HG03108 (cell line): ENCODE measurements around the gene ATAD3B.
"Not testable (repeated sequence)": the region's sequence is repeated elsewhere in the genome, so short reads cannot be mapped to it uniquely, and the experiment has no call there.

Experiments used
- ATAC-seq: cut with Tn5 transposase; IDR thresholded peaks from one replicate; pipeline ENCODE4 v1.9.1; 2021; ENCODE audit warnings: moderate library complexity; ENCODE audit not compliant: unreplicated experiment

The ATAD3B gene

GRCh38 chr1:1471389-1472052 lies at the start of gene ATAD3B:
Gene ATAD3B, plus strand, starts transcription at chr1:1471765. Its CDS starts 120 bp downstream, at chr1:1471885.
- ATAC-seq: peak; percentile 85

- no peak for ATAC-seq
Measured at GRCh38 chr1:1421907-1422464, 49.6 kb upstream of the ATAD3B start.

- ATAC-seq: no peak
Measured at GRCh38 chr1:1422465-1423244, 48.9 kb upstream of the ATAD3B start.

- ATAC-seq: no peak
Measured at GRCh38 chr1:1423245-1423597, 48.3 kb upstream of the ATAD3B start.

GRCh38 chr1:1424707-1425106 lies 46.9 kb upstream of the ATAD3B start:
- no peak for ATAC-seq

GRCh38 chr1:1425426-1425752 lies 46.2 kb upstream of the ATAD3B start:
- ATAC-seq: no peak

- ATAC-seq: no peak
Measured at GRCh38 chr1:1425753-1426495, 45.6 kb upstream of the ATAD3B start.

GRCh38 chr1:1426496-1427105 lies 45.0 kb upstream of the ATAD3B start:
- ATAC-seq: no peak

- ATAC-seq: no peak
Measured at GRCh38 chr1:1427106-1427819, 44.3 kb upstream of the ATAD3B start.

GRCh38 chr1:1427820-1428148 lies 43.8 kb upstream of the ATAD3B start:
- ATAC-seq: no peak

GRCh38 chr1:1428174-1428573 lies 43.4 kb upstream of the ATAD3B start:
- no peak for ATAC-seq

- not testable (repeated sequence) for ATAC-seq
Measured at GRCh38 chr1:1428967-1429366, 42.6 kb upstream of the ATAD3B start.

- ATAC-seq: no peak
Measured at GRCh38 chr1:1429671-1430073, 41.9 kb upstream of the ATAD3B start.

GRCh38 chr1:1430114-1430982 lies 41.2 kb upstream of the ATAD3B start:
- no peak for ATAC-seq

GRCh38 chr1:1430992-1431844 lies 40.3 kb upstream of the ATAD3B start:
- no peak for ATAC-seq

GRCh38 chr1:1431845-1432273 lies 39.7 kb upstream of the ATAD3B start:
- no peak for ATAC-seq

GRCh38 chr1:1432274-1432950 lies 39.2 kb upstream of the ATAD3B start:
- no peak for ATAC-seq
